Germinal center (tissue), 1 donor: ENCODE results near the gene MTPN.

Source experiments
- DNase-seq: peaks from one replicate; pipeline ENCODE4 v3.0.0; 2012; ENCODE audit warnings: mixed read lengths, low spot score

Gene MTPN

DNA sequence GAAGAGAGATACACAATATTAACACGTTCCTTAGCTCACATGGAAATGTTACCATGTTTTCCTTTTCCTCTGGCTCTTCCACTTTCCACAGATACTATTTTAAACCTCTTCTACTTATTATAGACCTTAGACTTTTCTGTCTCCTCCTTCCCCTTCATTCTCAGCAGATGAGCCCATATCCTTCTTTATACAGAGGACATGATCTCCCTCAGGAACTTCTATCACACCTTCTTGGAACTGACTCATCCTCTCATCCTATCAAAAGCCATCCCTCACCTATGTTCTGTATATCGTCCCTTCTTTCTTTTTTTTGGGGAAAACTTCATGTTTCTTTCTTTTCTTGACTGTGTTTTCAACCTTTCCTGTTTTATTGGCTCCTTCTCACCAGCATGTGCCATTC is 20.8 kb downstream of the MTPN start:
- no peak for DNase-seq

GRCh38 chr7:135950972-135951371 is 26.2 kb downstream of the MTPN start:
- no peak for DNase-seq

- no peak for DNase-seq
Observed at GRCh38 chr7:135950429-135950828, 26.7 kb downstream of the MTPN start.

DNA sequence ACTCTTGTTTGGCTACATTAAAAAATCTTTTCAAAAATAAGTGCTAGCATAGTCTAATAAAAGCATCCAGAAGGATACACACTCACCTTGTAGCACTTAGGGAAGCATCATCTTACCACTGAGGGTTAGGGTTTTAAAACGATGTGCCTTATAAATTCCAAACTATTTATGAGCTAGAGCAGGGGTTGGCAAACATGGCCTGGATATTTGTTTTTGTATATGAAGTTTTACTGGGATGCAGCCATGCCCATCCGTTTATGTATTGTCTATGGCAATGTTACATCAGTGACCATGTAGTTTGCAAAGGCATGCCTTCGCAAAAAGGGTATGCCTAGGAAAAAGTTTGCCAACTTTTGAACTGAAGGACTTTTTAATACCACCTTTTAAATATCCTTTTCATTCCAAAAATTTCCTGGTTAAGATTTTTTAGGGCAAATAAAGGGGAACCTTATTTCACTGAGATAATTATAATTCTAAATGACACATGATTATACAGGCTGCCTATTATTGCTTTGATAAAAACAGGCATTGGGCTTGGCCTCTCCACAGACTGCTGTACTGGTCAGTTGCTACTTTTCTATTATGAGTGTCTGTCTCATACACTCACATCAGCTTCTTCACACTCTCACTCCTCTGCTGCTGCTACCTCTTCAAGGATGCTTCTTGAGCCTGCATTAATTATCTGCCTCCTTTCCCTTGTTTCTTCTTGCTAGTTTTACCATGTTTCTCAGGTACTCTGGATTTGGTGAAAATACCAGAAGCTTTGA is 30.7 kb downstream of the MTPN start:
- no peak for DNase-seq

GRCh38 chr7:135944753-135945152 is 32.4 kb downstream of the MTPN start:
- DNase-seq = no peak

DNA sequence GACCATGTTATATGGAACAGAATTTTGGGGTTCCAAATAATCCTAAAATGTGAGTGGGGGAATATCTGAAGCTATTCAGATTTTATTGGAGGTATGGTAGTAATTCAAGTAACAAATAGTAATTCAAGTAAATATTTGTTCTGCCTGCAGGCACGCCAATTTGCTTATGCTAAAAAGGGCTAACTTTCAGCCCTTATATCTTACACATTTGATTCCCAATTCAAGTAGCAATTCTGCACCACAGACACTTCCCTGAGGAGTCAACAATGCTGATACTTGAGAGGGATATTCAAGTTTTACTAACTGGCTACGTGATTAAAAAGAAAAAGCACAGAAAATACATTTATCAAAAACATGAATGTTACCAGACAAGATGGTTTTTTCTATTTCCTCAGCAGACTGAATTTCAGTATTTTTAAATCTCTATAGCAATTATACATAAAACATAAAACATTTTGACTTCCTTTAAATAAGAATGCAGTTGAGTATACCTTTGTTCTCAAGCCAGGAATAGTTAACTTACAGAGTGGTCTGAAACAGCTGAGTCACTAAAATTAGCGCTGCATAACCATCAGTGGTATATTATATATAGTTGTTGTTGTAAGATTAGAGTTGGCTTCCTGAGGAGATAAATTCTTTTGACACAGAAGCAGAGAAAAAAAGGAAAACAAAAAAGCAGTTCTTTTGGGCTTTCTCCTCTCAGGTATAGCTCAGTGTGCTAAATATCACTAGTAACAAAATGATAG is 33.9 kb downstream of the MTPN start:
- no peak for DNase-seq

GRCh38 chr7:135942614-135943013 is 34.5 kb downstream of the MTPN start:
- no peak for DNase-seq

- DNase-seq = no peak
Observed at GRCh38 chr7:135940077-135941075, 36.8 kb downstream of the MTPN start.

DNA sequence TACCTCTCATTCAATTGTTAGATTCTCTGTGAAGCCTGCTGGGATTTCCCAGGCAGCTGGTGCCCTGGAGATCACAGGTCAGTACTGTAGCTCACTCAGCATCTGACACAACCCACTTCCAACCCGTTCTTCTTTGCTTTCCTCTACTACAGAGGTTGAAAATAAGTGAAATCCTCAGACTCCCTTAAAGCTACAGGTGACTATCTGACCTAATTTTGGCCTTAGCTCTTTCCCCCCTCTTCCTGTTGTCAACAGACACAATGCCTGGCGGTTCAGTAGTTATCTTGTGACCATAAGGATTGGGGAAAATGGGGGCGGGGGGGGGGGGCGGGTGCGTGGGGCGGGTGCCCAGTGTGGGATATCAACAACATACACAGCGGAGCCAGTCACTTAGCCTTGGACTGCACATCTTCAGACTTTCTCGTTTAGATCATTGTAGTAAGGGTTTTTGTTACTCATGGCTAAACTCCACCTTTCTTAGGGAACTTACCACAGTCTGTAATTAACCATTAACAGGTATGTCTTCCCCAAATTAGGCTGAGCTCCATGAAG is 37.8 kb downstream of the MTPN start:
- DNase-seq = no peak

DNA sequence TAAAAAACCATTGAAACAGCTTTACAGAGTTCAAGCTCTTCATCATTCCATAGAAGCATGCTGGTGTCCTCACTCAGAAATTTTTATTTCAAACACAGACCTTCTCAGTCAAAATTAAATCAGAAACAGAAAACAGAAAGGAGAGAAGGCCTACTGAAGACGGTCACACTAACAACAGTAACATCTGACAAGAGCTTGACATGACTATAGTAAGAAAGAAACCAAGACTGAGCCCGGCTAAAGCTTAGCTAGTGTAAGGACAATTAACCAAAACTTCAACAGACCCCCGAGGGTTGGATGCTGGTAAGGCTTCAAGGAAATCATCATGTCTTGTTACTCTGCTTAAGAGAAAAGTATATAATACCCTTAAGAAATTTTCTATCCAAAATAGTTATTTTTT is 38.6 kb downstream of the MTPN start:
- DNase-seq = no peak

GRCh38 chr7:135938086-135938485 is 39.1 kb downstream of the MTPN start:
- no peak for DNase-seq

- DNase-seq = no peak
Observed at GRCh38 chr7:135936497-135937217, 40.5 kb downstream of the MTPN start.

- DNase-seq = no peak
Observed at GRCh38 chr7:135934651-135935050, 42.5 kb downstream of the MTPN start.

- DNase-seq = no peak
Observed at GRCh38 chr7:135933509-135934188, 43.5 kb downstream of the MTPN start.

DNA sequence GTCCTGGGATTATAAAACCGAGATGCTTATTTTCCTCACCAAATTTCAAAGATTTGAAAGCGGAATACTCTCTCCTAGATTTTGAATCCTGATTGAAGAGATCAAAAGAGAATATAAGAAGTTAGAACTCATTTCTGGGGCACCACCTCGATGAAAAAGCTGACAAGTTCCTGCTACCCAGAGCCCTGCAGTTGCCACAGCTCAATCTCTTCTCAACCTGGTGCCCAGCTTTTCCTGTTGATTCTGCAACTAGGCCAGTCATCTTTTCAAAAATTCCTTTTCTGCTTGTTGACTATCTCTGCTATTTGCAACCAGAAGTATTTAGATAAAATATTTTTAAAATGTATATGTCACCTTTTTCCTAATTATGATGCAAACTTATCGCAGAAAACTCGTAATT is 45.0 kb downstream of the MTPN start:
- no peak for DNase-seq

DNA sequence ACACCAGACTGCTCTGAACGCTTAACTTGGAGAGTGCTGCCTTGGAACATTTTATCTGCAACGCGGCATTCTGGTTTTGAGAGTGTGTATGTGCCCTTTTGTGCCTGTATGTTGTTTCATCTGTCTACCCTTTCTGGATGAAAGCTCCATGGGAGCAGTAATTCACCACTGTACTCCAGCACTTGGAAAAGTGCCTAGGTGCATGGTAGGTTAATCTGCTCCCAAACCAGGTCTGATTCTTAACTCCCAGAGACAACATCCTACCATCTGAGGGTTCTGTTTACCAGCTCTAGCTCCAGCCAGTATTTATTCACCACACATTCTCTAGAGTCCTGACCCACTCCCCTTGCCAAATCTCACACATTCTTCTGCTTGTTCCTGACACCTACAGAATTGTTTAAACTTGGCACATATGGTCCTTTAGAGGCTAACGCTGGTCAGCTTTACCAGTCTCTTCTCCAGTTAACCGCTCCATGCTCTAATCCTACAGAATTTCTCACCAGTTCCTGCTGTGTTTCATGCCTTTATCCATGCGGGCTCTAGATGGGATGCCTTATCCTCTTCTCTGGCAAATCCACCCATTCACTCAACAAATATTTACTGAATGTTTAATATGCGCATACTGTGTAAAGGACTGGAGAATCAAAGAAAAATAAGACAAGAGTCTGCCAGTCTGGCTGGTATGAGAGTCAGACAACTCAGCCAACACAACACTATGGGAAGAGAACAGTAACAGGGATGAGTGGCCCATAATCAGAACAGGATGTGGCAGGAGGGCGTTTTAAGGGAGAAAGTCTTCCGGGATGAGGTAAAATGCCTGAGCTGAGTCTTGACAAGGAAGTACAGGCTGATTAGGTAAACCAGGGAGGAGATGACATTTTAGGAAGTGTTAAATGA is 46.3 kb downstream of the MTPN start:
- DNase-seq = no peak

GRCh38 chr7:135929722-135930141 is 47.4 kb downstream of the MTPN start:
- no peak for DNase-seq

DNA sequence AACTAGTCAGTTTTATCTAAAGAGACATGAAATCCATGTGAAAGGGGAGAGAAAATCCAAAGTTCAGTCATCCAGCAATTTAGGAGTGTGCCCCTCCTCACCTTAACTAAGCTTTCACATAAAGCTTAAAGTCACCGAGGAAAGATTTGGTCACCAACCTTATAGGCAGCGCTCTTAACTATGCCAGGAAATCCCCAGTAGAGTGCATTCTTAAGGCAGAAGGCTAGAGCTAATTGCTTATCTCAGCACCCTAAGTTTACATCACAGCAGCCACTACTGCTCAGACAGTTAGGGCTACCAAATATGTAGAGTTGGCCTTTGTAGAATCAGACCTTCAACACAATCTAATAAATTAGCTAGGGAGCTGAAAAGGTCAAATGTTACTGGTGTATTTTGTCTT is 47.9 kb downstream of the MTPN start:
- DNase-seq = no peak

DNA sequence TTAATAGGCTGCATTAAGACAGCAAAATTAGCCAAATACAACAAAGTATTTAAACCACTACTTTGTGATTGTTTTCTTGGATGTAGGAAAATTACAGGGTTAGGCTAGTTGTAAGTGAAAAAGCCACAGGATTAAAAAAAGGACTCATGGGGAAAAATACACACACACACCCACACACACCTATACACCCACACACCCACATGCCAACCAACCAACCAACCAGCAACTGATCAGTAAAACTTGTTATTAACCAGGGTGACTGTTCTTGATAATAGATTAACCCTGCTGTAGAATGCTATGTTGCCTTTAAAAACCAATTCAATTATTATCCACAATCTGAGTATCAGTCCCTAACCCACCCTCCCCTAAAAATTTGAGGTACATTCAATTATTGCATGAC is 49.0 kb downstream of the MTPN start:
- DNase-seq = no peak

DNA sequence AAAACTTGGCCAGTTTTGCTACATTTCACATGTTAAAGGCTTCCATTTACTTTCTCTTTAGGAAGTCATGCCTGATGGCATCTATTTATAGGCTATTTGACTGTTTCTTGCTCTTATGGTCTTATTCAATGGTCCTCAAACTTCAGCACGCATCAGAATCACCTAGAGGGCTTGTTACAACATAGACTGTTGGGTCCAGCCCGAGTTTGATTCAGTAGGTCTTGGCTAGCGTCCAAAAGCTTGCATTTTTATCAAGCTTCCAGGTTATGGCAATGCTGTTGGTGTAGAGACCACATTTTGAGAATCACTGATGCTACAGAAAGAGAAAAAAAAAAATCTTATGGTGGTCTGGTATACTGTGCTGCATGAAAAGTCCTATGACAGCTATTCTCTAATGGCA is 51.9 kb downstream of the MTPN start:
- no peak for DNase-seq
